ENCODE results near the gene USP5.

The USP5 gene

GRCh38 chr12:6914947-6915788 lies 63.2 kb downstream of the USP5 start:
- DNase-seq (ENCODE audit: low spot score): no peak

GRCh38 chr12:6915789-6916285 lies 63.9 kb downstream of the USP5 start:
- no peak for DNase-seq (ENCODE audit: low spot score)

All from NAMALWA (cell line).